ENCODE results near the gene TIGD1. TPM values are rescaled to one million over a fixed set of nuclear protein-coding genes. Genes with fewer than 3 reads are reported as not detected.

Gene TIGD1
- total RNA-seq, 1 donor from 2014 or later: 1.2 TPM

DNA sequence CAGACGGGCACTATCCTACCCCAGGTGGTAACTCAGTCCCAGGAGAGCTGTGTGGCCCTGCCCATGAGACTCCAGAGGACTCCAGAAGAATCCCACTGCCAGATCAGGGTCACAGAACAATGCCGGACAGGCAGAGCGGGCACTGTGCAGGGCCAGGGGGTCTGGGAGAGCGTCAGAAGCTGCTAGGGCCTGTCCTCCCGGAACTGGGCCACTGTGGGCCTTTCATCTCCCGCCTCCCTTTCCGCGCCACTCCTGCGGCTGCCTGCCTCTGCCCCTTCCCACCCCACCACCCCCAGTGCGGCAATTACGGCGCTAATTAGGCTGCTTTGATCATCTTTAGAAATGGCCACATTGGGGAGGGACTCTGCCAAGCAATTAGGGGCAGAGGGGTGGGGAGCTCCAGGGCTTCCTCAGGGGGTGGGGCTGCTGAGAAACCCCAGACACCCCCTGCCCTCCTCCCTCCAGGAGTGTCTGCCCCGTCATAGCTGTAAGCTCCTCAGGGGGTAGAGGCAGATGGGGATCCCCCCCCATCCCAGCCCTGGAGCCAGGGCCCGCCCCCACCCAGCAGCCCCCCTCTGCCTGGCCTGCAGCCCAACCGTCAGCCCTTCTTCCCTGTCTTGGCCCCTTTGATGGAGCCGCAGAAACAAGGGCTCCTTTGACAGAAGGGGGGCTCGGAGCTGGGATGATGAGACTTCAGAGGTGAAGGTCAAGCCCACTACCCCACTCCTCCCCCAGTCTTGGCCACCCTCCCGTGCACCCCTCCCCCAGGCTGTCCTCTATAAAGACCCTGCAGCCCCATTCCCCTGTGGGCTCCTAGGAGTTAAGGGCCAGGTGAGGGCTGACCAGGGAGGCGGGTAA is 30.5 kb downstream of the TIGD1 start, which contains the start of gene PRSS56:
Gene PRSS56 (plus strand): TSS at position 808 of the 858 bp plus-strand sequence. CDS start 211 bp downstream, outside the sequence.
- Histone ChIP-seq H3K27me3 (peaks cover 17% of the 10 kb centered on the region), H3K4me3 (no peak within 1 kb of the TSS), H3K4me1 (peaks cover 21% of the 10 kb centered on the region), H3K27ac (no peak within 1 kb of the TSS), H3K9me3 (no peaks in the 10 kb centered on the region), H3K36me3 (no peaks in the 10 kb centered on the region)
- TF ChIP-seq CTCF (IDR thresholded peaks at IDR 0.05) (no peak), POLR2A (IDR thresholded peaks at IDR 0.05) (no peak), POLR2AphosphoS5 (IDR thresholded peaks at IDR 0.05; ENCODE audit: insufficient read depth in 1 of 2, low read depth in 1 of 2) (no peak)
- intact Hi-C loops (cut with DNase I): no loop called here
- DNase-seq (ENCODE audit: extremely low spot score in 2 of 2): no peak

GRCh38 chr2:232518844-232519243 is 31.5 kb downstream of the TIGD1 start:
- peaks cover 13% of the 10 kb centered on the region for H3K27me3 ChIP-seq

GRCh38 chr2:232516551-232516950 is 33.8 kb downstream of the TIGD1 start:
- TF ChIP-seq POLR2AphosphoS5 (IDR thresholded peaks at IDR 0.05; ENCODE audit: insufficient read depth in 1 of 2, low read depth in 1 of 2) (no peak), POLR2A (IDR thresholded peaks at IDR 0.05) (no peak), CTCF (IDR thresholded peaks at IDR 0.05) (no peak)
- Histone ChIP-seq H3K27ac (no peak overlapping the region), H3K27me3 (no peaks in the 10 kb centered on the region), H3K4me3 (no peak overlapping the region), H3K36me3 (no peaks in the 10 kb centered on the region), H3K9me3 (no peaks in the 10 kb centered on the region), H3K4me1 (no peaks in the 10 kb centered on the region)
- DNase-seq (ENCODE audit: extremely low spot score in 2 of 2): no peak
- intact Hi-C loops (cut with DNase I): no loop called here

More at GRCh38 chr2:232518844-232519243, 31.5 kb downstream of the TIGD1 start:
- H3K9me3 ChIP-seq: no peaks in the 10 kb centered on the region
- intact Hi-C loops (cut with DNase I): no loop called here
- no peak overlapping the region for H3K4me3 ChIP-seq
- no peak for TF ChIP-seq POLR2AphosphoS5 (IDR thresholded peaks at IDR 0.05; ENCODE audit: insufficient read depth in 1 of 2, low read depth in 1 of 2)
- no peak for TF ChIP-seq CTCF (IDR thresholded peaks at IDR 0.05)
- TF ChIP-seq POLR2A (IDR thresholded peaks at IDR 0.05): no peak
- no peaks in the 10 kb centered on the region for H3K36me3 ChIP-seq
- H3K27ac ChIP-seq: no peak overlapping the region
- H3K4me1 ChIP-seq: peaks cover 17% of the 10 kb centered on the region
- no peak for DNase-seq (ENCODE audit: extremely low spot score in 2 of 2)

DNA sequence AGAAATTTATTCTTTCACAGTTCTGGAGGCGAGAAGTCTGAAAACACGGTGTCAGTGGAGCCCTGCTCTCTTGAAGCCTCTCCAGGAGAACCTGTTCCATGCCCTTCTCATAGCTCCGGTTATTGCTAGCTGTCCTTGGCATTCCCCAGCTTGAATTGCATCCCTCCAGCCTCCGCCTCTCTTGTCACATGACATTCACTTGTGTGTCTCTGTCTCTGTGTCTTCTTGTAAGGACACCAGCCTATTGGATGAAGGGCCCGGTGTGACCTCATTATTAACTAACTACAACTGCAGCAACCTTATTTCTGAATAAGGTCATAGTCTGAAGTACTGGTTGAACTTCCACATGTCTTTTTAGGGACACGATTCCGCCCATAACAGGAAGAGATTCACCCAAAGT is 34.7 kb downstream of the TIGD1 start:
- H3K4me1 ChIP-seq: no peaks in the 10 kb centered on the region
- no peaks in the 10 kb centered on the region for H3K27me3 ChIP-seq
- no peaks in the 10 kb centered on the region for H3K9me3 ChIP-seq
- intact Hi-C loops (cut with DNase I): no loop called here
- TF ChIP-seq POLR2AphosphoS5 (IDR thresholded peaks at IDR 0.05; ENCODE audit: insufficient read depth in 1 of 2, low read depth in 1 of 2) (no peak), POLR2A (IDR thresholded peaks at IDR 0.05) (no peak), CTCF (IDR thresholded peaks at IDR 0.05) (no peak)
- no peak overlapping the region for H3K27ac ChIP-seq
- DNase-seq (ENCODE audit: extremely low spot score in 2 of 2): no peak
- H3K4me3 ChIP-seq: no peak overlapping the region
- H3K36me3 ChIP-seq: no peaks in the 10 kb centered on the region

DNA sequence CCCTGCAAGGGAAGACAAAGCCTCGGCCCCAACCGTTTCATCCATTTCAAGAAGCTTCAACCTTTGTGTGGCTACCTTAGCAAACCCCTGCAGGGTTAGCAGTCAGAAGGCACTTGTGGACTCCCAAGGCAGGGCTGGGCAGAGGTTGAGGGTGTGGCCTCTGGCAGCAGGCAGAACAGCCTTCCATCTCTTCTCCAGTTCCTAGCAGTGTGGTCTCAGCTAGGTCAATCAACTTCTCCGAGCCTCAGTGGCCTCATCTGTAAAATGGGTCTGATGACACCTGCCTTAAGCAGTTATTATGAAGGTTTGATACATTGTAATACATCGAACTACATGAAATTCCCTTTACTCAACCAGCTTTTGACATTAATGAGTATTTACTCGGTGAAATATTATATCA is 37.0 kb downstream of the TIGD1 start:
- no peaks in the 10 kb centered on the region for H3K27me3 ChIP-seq
- no peak overlapping the region for H3K27ac ChIP-seq
- TF ChIP-seq POLR2AphosphoS5 (IDR thresholded peaks at IDR 0.05; ENCODE audit: insufficient read depth in 1 of 2, low read depth in 1 of 2) (no peak), CTCF (IDR thresholded peaks at IDR 0.05) (no peak), POLR2A (IDR thresholded peaks at IDR 0.05) (no peak)
- H3K36me3 ChIP-seq: no peaks in the 10 kb centered on the region
- H3K4me1 ChIP-seq: no peaks in the 10 kb centered on the region
- no peak for DNase-seq (ENCODE audit: extremely low spot score in 2 of 2)
- intact Hi-C loops (cut with DNase I): no loop called here
- H3K9me3 ChIP-seq: no peaks in the 10 kb centered on the region
- no peak overlapping the region for H3K4me3 ChIP-seq
